NCI-H1105 treated with DMSO at 0.1 percent for 48 hours (cell line): ENCODE measurements around the gene OTOF.
A peak's percentile ranks its signal among the peaks of the same experiment; 100 is the strongest.
"Not testable (repeated sequence)": the region's sequence is repeated elsewhere in the genome, so short reads cannot be mapped to it uniquely, and the experiment has no call there.

Experiments
- DNase-seq: peaks from one replicate; lab custom pipeline; 2025; lab: John Stamatoyannopoulos, UW

OTOF gene

GRCh38 chr2:26479789-26480565 lies 2.1 kb upstream of the OTOF start:
- no peak for DNase-seq

DNA sequence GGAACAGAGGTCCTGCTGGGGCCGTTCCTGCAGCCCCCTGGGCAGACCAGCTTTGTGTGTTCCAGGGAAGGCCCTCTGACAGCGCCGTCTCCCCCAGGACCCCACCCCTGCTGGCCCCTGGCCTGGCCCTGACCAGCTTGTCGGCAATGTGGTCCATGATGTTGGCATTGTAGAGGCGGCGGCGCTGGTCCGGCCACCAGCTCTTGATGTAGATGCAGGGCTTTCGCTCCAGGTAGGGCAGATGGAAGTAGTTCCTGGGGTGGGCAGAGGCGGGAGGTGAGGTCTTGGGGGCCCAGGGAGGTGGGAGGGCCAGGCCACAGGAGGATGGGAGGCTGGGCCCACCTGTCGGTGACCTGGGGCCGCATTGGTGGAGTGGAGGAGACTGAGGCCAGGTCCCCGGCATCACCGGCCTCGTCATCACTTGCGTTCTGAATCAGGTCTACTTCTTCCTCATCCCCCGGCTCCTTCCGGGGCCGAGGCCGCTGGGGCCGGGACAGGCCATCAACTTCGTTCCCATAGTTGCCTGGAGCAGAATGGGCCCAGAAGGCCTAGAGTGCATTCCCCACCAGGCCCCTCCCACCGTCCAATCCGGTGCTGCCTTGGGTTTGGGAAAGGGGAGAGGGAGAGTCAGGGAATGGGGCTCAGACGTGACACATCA lies 1.3 kb upstream of the OTOF start:
- DNase-seq, result no peak

DNA sequence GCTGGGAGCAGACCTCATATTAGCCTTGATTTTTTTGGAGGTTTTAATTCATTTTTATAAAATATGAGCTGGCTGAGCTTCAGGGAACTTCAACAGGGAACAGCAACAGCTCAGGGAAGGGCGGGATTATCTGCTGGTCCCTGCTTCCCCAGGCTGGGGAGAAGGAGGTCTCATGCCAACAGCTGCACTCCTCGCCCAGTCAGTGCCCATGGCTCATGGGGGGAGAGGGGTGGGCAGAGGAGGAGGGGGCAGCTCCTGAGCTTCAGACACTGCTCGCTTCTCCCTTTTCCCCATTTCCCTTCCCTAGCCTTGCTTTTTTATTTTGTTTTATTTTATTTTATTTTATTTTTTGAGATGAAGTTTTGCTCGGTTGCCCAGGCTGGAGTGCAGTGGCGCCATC lies 442 bp upstream of the OTOF start:
- no peak for DNase-seq

DNA sequence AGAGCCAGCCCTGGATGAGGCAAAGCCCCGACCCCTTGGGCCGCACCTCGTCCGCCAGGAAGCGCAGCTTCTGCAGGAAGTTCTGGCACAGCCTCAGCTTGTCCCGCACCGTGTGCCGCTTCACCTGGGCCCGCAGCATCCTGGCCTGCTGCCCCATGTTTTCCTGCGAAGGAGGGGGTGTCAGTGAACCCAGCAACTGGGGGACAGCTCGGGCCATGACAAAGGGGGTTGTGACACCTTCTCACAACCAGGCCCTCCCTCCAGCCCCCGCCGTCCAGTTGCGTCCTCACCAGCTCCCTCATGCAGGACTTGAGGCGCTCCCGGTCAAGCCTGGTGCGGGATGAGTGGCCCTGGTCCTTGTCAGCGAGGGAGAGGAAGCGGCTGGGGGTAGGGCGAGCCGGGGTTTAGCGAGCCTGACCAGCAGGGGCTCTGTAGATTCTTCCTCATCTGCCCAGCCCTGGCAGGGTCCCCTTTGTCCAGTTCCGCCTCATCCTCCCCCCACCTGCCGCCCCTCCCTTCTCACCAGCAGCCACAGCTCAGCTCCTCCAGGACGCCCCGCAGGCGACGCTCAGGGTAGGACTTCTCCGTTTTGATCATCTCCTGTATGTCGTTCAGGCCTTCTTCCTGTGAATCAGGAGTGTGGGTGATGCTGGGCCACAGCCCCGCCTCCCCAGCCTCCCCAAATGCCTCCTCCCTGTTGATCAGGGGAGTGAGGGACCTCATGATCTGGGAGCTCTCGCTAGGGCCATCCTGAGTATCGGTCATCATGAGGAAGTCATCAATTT lies 606 bp downstream of the OTOF start:
- no peak for DNase-seq

DNA sequence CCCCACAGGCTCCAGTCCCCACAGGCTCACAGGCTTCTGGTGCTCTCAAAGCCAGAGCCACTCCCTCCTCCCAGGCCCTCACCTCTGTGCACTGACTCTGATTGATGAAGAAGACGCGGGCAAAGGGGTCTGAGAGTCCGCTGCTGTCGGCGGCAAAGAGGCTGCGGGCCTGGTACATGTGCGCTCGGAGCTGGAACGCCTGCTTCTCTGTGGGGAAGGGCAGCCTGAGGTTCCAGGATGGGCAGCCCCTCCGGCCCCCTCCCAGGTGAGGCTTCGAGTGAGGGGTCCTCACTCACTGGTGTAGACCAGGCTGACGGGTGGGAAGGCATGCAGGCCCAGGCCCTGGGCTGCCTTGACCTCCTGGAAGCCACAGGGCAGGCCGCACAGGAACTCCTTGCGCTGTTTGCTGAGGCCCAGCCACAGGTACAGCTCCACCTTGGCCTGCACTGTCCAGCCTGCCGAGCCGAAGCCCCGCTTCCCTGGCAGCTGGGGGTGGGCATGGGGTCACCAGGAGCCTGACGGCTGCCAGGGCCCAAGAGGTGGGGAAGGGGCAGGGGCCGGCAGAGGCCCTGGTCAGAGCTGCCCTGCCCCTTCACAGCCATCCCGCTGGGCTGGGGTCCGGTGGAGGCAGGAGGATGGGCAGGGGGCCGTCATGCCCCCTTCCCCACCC lies 2.0 kb downstream of the OTOF start:
- DNase-seq, result no peak

GRCh38 chr2:26475037-26475436 lies 2.9 kb downstream of the OTOF start:
- DNase-seq, result no peak

DNA sequence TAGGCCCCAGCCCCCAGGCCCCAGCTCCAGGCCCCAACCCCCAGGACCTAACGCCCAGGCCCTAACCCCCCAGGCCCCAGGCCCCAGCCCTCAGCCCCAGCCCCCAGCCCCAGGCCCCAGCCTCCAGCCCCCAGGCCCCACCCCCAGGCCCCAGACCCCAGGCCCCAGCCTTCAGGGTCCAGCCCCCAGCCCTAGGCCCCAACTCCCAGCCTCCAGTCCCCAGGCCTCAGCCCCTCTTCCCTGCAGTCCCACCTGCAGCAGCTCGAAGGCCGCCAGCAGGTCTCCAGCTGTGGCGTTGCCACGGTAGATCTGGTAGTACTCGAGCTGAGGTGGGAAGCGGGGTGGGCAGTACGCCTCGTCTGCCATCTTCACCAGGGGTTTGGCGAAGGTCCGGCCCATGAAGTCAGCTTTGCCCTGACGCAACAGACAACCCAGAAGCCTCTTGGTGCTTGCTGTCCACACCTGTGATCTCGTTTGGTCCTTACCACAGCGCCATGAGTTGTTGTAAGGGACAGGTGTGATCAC lies 3.6 kb downstream of the OTOF start:
- DNase-seq, result no peak

DNA sequence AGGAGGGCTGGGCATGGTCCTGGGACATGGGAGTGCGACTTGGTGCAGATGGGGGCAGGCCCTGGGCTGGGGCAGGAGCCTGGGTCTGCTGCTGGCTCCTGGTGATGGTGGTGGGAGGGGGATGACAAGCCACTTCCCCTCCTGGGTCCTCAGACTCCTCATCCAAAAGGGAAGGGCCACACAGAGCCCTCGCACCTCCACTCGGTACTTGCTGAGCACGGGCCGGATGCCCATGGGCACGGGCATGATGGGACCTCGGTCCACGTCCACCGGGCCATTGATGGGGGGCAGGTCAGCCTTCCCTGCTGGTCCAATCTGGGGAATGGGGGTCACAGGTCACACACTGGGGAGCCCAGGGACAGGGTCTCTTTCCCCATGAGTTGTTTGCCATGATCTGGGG lies 4.1 kb downstream of the OTOF start:
- no peak for DNase-seq

- DNase-seq, result no peak
These were observed 4.9 kb downstream of the OTOF start for GRCh38 chr2:26472821-26473655.

DNA sequence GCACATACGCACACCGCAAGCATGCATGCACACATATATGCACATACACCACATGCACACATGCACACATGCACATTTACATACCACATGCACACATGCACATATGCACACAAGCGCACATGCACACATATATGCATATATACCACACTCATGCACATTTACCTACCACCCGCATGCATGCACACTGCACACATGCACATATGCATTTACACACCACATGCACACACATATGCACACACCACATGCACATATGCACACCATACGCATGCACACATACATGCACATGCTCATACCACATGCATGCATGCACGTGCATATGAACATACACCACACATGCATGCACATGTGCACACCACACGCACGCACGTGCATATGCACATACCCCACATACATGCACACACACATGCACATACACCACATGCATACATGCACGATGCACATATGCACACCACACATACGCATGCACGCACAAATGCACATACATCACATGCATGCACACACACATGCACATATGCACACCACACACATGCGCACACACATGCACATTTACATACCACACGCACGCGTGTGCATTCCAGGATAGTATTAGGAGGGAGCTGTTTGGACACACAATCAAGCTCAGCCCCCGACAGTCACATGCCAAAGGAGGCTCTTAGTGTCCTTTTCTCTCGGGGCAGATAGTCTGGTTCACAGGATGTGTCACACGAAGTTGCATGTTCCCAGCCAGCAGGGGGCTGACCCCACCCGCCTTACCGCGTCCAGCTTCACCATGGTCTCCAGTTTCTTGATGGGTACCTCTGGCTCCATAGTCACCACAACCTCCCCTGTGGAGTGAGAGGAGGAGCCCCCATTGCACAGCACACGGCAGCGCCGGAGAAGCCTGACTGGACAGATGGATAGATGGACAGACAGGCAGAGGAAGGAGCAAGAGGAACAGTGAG lies 5.9 kb downstream of the OTOF start:
- no peak for DNase-seq

- no peak for DNase-seq
These were observed 6.6 kb downstream of the OTOF start for GRCh38 chr2:26471289-26471688.

DNA sequence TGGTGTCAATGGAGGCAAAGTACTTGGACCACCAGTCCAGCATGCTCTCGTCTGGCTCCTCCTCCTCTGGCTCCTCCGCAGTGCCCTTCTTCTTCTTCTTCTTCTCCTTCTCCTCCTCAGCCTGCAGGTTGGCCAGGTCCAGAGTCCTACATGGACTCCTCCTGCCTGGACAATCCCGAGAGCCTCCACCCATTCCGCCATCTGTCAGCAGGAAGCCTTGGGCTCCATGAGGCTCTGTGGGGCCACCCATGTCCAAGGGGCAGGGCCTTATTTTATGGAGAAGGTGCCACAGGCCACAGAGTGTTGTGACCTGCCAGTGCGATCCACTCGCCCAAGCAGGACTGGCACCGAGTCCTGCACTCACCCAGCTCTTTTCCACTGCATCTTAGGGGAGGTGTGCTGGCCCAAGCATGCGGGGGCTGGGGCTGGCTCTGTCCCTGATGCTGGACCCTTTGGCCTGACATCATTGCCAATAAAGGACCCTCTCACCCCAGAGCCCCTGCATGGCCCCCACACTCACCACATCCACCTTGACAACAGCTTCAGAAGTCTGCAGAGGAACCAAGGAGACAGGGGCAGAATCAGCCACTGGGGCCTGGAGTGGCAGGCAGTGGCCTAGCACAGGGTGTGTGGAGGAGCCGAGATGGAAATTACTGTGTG lies 7.2 kb downstream of the OTOF start:
- DNase-seq, result no peak

DNA sequence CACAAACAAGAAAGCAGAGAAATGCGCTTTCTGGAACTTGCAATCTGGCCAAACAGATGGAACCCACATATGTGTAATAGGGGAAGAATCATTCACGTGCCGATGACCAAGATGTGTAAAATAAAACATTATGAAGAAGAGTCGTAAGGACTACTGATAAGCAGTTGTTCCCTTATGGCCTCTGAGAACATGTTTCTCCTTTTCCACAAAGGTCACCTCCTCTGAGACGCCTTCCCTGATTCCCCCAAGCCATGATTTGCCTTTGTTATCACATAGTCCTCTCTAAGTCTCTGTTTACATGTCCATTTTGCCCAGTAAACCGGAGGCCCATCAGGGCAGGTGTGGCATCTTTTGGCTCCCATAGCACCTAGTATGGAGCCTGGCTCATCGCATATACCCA lies 8.0 kb downstream of the OTOF start:
- no peak for DNase-seq

- DNase-seq, result peak; percentile 1
These were observed 8.7 kb downstream of the OTOF start for GRCh38 chr2:26469092-26469710.

DNA sequence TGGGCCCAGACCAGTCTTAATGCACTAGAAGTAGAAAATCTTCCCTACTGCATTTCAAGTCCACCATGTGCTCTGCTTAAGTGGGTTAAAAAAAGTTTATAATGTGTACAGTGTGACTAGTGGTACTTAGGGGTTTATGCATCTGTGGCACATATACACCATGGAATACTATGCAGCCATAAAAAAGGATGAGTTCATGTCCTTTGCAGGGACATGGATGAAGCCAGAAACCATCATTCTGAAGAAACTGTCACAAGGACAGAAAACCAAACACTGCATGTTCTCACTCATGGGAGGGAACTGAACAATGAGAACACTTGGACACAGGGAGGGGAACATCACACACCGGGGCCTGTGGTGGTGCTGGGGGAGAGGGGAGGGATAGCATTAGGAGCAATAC lies 9.4 kb downstream of the OTOF start:
- DNase-seq, result not testable (repeated sequence)

DNA sequence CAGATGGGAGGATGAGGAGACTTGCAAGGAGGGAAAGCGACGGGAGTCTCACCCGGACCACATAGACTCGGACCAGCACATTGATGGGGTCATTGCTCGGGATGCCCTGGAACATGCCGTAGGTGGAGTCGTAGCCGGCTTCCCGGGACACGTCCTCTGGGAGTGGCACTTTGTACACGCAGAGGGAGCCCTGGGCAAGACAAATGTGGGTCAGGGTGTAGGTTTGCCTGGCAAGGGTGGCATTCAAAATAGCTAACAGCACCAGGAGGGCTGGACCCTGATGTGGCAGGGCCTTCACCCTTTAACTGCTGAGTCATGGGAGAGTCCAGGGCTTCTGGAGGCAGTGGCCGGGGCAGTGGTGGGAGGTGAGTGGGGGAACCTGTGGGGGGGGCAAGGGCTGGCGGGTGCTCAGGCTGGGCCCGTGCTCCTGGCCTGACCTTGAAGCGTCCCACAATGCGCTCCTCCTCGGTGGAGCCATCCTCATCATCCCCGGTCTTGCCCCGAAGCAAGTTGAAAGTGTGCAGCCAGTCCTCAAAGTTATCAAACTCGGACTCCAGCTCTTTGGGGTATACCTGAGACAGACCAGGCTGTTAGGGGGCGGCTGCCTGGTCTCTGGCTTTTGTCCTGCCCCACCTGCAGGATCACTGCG lies 11.1 kb downstream of the OTOF start:
- no peak for DNase-seq

DNA sequence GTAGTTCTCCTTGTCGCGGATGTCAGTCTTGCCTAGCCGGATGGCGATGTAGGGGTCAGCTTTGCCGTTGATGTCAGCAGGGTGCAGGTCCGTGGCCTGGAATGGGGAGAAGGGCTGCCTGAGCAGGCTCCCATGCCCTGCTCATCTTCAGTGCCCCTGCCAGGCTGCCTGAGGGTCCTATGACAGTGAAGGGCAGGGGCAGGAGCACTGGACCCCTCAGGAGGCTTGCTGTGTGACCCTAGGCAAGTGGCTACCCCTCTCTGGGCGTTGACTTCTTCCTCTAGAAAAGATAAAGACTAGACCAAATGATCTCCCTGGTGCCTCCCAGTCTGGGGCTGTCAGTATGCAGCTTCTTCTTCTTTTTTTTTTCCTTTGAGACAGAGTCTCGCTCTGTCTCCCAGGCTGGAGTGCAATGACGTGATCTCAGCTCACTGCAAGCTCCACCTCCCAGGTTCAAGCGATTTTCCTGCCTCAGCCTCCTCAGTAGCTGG lies 11.9 kb downstream of the OTOF start:
- no peak for DNase-seq

DNA sequence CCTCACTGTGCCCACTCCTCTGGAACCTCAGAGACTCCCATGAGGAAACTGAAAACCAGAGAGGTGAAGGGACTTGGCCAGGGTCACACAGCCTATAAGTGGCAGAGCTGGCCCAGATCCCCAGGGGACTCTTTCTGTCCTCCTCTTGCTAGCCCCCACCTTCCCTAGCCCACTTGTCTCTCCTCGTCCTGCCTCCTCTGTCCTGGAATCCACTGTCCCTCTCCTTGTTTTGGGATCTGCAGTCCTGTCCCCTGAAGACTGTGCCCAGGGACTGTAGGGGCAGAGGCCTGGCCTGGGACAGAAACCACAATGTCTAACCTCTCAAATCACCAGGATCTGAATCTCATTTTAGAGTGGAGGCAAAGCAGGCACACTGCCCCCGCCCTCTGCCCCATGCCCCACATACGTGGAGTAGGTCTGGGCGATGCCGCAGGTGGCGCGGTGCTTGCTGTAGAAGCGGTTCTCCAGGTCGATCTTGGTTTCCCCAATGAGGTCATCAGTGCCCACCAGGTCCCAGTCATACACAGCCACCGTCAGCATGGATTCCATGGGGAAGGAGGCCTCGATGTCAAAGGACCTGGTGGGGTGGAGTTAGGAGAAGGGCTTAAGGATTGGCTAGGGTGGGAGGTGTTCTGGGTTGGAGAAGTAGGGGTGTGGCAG lies 12.5 kb downstream of the OTOF start:
- DNase-seq, result no peak
